ENCODE data around the gene OR7E24. TPM values are rescaled to one million over a fixed set of nuclear protein-coding genes. Genes with fewer than 3 reads are reported as not detected.

Gene OR7E24
- not detected for total RNA-seq

GRCh38 chr19:9250630-9251029, at the start of gene OR7E24:
Gene OR7E24 (plus strand): TSS chr19:9250930. CDS start chr19:9251044, 114 bp downstream.

GRCh38 chr19:9219489-9219888, 31.2 kb upstream of the OR7E24 start, which contains the start of gene OR7D4:
Gene OR7D4 (minus strand): TSS chr19:9219589. CDS start chr19:9214837, 4,752 bp downstream.

Other genes starting within 250 kb of the OR7E24 start
- gene MUC16, start 240.5 kb upstream of the OR7E24 start, total RNA-seq, result not detected
- not detected for gene OR1M1, start 163.9 kb upstream of the OR7E24 start, total RNA-seq
- gene OR7G2, start 143.5 kb upstream of the OR7E24 start, total RNA-seq, result 0.23 TPM
- gene OR7G1, start 135.2 kb upstream of the OR7E24 start, total RNA-seq, result not detected
- gene OR7G3, start 124.0 kb upstream of the OR7E24 start, total RNA-seq, result not detected
- gene ZNF317, start 110.5 kb upstream of the OR7E24 start, total RNA-seq, result 23.8 TPM
- gene OR7D2, start 72.0 kb upstream of the OR7E24 start, total RNA-seq, result not detected
- not detected for gene OR7D4, start 31.3 kb upstream of the OR7E24 start, total RNA-seq
- gene ZNF699, start 58.9 kb downstream of the OR7E24 start, total RNA-seq, result 19.1 TPM
- 37.8 TPM for gene ZNF559, start 73.2 kb downstream of the OR7E24 start, total RNA-seq
- 8.1 TPM for gene ZNF177, start 112.1 kb downstream of the OR7E24 start, total RNA-seq
- 14.5 TPM for gene ZNF266, start 184.6 kb downstream of the OR7E24 start, total RNA-seq
- 0.46 TPM for gene ZNF560, start 247.7 kb downstream of the OR7E24 start, total RNA-seq